COLO668 (cell line): Measurements from ENCODE around the gene SLC8A1.

Experiments
- DNase-seq: peaks from one replicate; lab custom pipeline; 2025; ENCODE audit not compliant: unreplicated experiment; lab: John Stamatoyannopoulos, UW

SLC8A1 gene

DNA sequence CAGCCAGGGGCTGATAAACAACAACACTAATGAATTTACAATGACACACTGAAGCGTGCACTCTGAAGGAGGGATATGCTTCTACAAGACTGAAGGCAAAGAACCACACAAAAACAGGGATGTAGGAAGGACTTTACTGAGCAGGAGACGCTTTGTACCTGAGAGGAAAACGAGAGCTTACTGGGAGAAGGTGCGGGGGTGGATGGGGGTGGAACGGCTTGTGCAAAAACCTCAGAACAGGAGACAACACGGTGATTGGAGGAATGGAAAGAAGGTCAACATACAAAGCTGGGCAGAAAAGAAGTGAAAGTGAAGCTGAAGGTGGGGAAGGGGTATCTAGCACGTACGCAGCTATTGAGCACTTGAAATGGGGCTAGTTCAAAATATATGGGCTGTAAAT lies 93.1 kb downstream of the SLC8A1 start:
- no peak for DNase-seq

DNA sequence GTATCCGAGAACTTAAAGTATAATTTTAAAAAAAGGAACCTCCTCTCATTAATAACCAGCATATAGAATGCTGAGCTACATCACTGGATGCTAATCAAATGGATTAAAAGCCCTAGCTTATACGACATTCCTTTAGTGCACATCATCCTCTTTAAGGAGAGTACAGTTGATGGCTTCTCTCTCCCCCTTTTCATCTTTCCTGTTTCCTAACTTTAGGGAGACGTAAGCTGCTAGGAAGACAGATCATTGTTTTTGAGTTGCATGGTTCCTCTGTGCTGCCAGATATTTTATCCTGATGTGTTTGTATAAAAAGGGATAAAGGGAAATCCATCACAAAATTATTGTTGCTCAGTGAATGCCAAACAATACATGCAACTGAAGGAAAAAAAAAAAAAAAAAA lies 94.2 kb downstream of the SLC8A1 start:
- no peak for DNase-seq

DNA sequence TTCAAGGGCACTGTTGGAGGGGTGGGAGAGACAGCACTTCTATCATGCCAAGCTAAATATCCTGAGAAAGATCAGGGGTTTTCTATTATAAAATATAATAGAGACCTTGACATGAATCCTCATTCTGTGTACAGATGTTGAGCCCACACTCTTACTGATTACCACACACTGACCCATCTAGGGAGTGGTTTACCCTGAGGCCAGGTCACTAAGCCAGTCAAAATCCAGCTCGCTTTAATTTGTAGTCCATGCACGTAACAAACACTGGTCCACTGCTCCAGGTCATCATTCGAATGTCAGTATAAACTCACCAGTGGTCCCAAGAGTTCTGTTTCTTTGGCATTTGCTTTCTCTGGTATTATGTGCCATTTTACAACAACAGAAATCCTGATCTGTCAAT lies 96.4 kb downstream of the SLC8A1 start:
- DNase-seq: no peak

DNA sequence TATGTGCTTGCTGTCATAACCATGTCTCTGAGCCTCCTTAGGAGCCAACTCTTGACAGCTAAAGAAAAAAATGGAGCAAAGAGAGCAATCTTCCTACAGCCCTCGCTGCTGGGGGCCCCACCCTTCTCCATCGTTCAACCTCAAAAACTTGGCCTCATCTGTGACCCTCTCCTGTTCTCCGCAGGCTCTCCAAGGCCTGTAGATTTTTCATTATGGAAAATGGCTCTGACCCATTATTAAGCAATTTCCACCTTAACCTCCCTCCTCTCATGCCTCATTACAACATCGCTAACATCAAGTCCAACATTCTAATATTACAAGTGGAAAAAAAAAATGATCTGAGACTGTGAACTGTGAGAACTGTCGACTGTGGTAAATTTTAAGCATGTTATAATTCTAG lies 98.7 kb downstream of the SLC8A1 start:
- DNase-seq: no peak

DNA sequence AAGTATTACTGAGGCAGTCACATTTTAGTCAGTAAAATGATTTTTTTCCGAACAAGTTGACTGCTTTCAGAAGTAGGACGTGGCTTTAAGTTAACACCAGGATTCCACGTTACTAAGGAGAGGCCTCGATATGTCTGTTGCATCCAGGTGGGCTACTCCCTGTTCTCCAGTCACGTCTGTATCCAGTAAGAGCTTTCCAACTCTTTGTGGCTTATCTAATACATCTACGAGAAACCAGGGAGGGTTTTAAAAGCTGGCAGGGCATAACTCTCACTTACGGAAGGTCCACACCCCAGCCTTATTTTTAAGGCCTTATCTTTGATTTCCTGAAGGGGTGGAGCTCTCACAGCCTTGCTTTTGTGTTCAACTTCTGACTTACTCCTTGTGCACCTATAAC lies 99.2 kb downstream of the SLC8A1 start:
- no peak for DNase-seq

DNA sequence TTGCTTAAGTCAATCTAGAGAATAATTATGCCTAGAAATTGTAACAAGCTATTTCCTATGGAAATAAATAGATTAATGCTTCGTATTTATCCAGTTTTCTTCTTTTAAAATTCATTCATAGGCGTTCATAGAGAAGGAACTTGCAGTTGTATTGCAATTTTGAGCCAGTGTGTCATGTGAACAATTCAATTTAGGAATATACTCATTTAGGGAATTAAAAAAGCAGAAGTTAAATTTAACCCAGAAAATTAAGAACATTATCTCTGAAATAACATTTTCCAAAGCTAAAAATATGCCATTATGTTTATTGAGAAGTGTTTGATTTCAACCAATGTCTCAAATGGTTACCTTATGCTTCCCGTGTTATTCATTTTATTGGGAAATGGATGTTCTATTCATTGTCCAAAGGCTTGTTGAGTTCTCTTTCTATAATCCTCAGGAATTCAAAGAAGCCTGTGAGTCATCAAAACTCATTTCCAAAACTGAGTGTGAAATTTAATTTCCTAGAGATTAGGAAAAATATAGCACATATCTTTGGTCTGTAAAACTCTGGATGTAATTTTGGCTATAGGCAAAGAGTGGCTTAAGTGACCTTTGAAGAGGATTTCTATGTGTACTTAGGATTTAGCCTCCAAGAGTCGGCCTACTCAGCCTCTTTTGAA lies 99.7 kb downstream of the SLC8A1 start:
- no peak for DNase-seq

DNA sequence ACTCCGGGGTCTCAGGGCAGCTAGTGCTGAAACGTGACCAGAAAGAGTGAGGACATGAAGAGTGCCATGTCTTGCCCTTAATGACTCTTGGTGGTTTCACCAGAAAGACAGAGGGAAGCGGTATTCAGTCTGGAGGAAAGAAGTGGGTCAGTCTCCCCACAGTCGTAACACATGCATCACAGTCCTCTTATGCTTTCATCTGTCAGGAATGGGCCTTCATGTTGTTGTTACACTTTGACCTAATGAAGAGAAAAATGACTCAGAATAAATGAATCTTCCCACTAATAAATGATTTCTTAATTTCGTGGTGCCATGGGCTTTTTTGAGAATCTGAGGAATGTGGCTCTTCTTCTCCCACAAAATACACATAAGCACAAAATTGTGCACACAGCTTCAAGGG lies 103.2 kb downstream of the SLC8A1 start:
- DNase-seq: no peak

DNA sequence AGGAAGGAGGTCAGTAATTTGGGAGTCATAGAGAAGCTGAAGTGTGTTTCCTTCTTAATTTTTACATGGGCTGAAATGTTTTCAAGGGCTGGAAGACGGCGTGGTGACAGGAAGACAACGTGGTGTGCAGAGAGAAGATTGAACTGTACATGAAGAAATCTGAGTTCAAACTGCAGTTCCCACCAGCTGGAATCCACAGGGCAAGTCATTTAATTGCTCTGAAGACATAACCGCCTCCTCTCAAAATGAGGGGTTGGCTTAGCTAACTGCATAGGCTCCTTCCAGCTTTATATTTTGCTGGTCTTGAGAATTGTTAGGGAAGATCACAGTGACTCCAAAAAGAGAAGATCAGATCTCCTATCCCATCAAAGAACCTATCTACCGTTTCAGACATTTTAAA lies 103.9 kb downstream of the SLC8A1 start:
- no peak for DNase-seq

DNA sequence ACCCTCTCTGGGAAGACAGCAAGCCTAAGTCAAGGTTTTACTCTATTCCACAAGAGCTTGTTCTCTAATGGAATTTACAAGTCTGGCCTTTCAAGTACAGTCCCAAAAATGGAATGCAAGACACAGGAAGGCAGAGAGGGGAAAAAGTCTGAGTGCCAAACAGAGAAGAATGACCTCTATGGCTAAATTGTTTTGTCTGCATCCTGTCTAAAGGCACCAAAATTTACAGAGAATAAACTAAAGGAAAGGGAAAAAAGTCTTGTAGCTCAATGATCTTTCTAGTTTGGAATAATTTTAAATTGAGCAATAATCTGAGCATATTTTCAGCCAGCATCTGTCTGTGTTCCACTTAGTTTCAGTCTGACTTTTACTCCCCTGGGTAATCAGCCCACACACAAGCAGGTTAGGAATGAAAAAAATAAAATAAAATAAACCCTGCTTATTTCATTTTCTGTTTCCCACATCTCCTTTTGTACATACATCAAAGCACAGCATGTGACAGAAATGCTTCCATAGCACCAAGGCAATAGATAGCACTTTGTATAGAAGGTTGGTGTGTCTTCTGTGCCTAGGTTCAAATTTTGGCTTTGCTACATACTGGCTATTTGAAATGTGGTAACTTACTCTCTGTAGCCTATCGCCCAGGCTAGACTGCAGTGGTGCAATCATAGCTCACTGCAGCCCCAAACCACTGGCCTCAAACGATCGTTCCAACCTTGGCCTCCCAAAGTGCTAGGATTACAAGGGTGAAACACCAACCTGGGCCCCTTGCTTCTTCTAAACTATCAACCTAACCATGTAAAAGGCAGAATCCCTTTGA lies 105.1 kb downstream of the SLC8A1 start:
- DNase-seq: no peak

DNA sequence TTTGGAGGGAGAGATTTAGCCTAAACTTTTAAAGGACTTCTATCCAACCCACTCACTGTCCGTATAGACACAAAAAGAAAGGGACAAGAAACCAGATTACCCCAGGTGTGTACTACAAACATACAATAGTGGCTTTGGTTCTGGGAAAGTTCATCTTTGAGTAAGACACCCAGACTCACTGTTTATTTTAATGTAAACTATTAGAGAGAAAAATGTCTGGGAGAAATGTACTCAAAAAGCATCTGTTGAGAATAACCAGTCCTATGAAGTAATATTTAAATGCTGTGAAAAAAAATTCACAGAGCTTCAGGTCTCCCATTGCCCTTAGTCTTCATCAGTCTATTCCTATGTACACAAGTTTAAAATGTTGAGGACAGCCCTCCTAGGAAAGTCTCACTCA lies 107.5 kb downstream of the SLC8A1 start:
- DNase-seq: no peak

DNA sequence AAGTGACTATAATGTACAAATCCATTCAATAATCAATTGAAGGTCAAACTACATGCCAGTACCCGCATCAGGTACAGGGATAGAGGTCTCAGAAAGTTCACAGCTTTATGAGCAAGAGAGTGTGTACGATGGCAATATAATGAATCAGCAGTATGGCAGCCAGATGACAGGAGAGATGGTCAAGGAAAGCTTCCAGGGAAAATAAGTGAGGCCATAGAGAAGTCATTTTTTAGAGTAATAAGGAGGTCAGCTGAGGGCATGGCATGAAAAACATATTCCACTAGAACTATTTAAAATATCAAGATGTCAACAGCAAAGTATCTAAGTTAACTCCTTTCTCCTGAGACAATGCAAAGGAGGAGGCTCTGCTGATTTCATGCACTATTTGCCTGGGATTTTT lies 108.0 kb downstream of the SLC8A1 start:
- no peak for DNase-seq

DNA sequence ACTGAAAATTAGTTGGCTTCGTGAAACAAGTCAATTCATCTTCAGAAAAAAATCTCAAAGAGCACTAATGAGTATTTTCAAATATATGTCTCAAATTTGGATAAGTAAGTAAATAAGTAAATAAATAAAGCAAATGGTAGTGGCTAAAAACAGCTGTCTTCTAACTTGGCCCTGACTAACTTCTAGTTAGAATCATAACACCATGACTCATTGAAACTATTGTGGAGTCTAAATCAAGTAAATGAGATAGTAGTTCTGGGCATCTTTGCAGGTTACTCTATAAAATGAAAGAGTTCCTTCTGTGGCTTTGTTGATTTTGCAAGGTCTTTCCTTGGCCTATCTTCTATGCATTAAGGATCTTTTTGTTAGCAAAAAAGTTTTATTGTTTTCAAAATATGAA lies 110.7 kb downstream of the SLC8A1 start:
- DNase-seq: no peak

DNA sequence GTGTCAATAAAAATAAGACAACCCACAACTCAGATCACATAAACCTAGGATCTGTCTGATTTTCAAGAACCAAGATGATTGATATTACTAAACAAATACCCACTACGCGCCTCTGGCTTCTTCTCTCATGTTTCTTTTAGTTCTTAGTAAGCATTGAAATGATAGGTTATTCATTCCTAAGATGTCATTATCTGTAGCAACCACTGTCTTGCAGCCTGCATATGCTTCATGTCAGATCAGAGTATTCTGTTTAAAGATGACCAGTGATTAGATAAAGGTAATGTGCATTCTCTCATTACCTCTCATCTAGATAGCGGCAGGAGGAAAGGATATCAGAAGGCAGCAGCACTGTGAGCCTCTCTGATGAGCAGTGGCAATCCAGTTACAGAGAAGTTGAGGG lies 112.9 kb downstream of the SLC8A1 start:
- DNase-seq: no peak

DNA sequence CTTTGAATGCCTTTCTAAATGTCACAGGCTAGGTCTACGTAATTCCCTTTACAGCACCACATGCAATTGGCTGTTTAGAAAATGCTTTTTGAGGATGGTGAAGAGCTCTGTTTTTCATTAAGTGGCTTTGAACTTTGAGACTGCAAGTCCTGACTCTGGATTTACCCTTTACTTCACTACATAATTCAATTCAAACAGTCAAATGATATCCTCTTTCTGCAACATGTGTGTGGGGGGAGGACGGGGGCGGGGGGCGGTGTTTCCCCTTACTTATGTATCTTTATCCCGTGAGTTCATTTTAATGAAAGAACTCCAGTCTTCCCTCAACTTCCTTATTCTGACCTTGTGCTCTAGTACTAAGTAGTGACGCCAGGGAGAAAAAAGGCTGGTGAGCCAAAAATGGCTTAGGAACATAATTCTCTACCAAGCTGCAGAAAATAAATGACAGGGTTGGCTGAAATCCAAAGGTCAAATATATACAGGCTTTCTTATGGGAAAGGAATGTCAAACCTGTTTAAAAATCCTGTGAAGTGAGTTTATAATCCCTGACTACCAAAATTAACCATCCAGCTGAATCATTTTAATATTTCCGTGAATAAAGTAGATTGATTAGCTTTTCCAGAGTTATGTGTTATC lies 119.6 kb downstream of the SLC8A1 start:
- no peak for DNase-seq

DNA sequence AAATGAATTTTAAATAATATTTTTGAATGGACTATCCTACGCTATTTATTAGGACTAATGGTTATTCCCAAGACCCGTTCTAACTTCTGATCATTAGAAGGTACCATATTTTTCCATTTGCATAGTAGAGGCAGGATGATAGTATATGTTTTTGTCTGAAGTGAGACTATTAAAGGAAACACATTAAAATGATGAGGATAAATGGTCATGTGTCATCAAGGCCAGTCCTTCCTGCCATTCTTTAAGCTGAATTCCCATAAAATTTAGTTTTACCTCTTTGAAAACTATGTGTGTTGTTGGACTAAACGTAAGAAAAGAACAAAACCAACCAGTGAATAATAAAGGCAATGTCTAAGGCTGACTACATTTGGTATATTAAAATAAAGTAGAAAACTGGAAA lies 121.8 kb downstream of the SLC8A1 start:
- no peak for DNase-seq

DNA sequence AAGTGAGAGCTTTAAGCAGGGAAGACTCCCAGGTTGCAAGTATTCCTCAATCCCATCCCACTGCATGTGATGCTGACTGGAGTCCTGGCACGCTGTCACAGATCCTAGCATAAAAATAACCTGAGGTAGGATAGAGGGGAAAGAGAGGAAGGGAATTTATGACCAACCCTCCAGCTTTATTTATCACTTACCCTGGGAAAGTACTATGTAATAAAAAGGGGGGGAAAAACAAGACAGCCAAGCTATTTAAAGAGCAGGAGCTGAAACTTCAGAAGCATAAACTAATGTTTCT lies 122.2 kb downstream of the SLC8A1 start:
- DNase-seq: no peak

DNA sequence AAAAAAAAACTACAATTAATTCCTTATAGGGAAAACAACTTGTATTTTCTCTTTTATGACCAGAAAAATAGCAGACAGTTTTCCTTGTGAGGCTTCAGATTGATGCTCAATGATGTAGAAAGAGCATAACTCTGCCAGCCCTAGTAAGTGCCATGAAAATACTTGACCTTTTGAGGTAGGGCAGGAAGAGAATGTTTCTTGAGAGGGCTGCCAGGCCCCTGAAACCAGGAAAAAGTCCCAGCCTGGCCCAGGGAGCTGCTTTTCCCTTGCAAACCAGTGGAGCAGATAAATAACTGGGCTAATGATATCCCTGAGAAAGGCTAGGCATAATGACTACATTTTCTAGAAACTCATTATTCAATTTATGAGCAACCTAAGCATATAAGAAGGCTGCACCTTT lies 126.8 kb downstream of the SLC8A1 start:
- no peak for DNase-seq

DNA sequence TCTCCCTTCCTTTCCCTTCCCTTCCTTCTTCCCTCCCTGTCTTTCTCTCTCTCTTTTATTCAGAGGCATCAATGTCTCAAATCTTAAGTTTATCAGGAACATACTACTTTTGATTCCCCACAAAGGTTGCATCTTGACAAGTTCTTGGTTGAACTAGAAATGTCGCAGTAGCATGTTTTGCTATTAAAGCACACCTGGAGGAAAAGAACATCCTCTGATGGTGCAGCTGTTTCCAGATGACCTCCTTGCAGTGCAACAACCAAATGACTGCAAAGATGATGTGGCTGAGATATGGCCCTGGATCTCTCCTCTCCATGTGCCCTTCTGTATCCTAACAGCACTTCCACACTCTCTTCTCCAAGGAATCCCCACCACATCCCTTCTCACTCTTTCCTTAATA lies 127.2 kb downstream of the SLC8A1 start:
- DNase-seq: no peak

DNA sequence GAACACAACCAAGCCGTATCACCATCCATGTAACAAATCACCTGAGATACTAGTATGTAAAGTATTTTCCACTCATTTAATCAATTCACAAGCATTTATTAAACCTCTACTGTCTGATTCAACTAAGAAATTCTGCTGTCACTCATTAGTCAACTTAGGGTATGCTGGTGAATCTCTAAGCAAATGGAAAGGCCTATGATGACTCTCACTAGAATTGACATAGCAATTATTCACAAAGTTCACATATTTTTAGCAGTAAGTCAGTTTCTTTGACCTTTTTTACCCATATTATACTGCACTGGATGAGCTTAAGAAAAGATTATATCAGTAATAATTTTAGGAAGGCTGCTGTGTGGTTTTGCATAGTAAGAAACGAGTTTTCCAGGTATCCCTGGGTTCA lies 130.1 kb downstream of the SLC8A1 start:
- no peak for DNase-seq

DNA sequence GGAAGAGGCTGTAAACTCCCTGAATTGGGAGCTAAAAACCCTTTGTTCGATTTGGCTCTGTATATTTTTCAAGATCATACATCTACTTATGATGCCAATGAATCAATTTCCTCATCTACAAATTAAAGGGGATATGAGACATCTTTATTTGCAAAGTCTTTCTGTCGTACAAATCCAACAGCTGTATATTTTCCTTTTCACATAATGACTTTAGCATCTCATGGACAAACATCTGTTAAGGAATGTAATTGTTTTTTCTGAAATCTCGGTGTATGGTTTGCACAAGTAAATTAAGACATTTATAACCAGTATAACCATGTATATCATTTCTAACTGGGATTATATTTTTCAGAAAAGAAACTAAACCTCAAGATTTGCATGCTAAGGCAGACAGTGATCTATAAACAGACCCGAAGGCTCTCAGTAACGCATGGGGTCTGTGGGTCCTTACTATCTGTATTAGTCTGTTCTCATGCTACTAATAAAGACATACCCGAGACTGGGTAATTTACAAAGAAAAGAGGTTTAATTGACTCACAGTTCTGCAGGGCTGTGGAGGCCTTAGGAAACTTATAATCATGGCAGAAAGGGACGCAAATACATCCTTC lies 130.8 kb downstream of the SLC8A1 start:
- DNase-seq: no peak

DNA sequence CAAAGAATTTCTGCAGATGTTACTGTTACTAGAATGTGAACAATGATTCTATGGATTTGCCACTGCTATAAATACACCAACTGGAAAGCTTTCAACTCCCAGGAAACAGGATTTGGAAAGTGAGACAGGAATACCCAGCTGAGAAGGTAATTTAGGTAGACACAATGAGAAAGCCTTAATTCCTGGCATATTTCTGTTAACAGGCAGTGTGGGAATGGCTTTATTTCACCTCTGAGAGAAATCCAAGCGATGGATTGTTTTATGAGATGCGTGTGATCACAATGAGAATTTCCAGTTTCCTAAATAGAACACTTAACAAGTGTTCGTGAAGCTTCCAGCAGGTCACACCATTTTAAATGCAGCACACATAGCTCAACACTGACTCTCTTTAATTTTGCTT lies 133.0 kb downstream of the SLC8A1 start:
- DNase-seq: no peak

DNA sequence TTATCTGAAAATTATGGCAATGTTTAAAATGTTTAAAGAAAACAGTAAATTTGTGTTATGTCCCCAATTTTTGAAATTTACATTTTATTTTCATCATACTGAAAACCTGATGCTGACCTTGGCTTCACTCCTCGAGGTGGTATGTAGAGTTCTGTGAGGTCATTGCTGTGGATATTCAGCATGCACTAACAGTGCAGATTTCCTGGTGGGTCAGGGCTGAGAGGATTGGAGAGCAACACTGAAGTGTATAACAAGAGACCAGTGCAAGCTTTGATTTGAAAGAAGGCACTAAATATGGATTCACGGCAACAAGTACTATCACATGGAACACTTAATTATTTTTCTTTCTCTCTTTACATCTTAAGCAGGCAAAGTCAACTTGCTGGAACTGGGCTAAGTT lies 134.1 kb downstream of the SLC8A1 start:
- no peak for DNase-seq
